HG02610 (cell line): ENCODE data around the gene OR1J1.

Source experiments
- ATAC-seq: cut with Tn5 transposase; IDR thresholded peaks from one replicate; pipeline ENCODE4 v1.9.1; 2021; ENCODE audit warnings: mild to moderate bottlenecking, moderate library complexity; ENCODE audit not compliant: unreplicated experiment

Gene OR1J1

GRCh38 chr9:122446819-122447484 lies 30.8 kb downstream of the OR1J1 start:
- no peak for ATAC-seq

DNA sequence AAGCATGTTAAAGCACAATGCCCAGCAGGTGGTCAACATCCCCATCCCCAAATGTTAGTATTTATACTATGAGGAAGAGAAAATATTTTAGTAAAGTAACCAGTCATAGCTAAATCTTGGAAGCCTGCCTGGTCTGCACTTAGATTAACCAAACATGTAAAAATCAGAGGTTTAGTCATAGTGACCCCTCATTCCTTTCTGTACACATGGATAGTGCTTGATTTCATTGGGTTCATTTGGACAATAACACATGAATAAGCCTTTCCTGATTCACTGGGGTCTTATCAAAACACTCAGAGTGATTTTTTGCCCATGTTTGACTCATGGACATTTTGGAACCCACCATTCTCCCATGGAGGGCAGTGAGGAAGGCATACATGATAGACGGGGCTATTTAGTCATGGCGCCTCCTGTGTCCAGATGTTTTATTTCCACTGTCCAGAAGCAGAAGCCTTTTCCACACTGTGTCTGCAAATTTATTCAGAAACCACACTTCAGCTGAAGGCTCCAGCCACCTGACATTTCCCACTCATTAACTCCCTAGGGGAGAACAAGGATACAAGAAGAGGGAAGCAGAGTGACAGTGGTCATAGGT lies 32.5 kb downstream of the OR1J1 start:
- ATAC-seq = no peak

DNA sequence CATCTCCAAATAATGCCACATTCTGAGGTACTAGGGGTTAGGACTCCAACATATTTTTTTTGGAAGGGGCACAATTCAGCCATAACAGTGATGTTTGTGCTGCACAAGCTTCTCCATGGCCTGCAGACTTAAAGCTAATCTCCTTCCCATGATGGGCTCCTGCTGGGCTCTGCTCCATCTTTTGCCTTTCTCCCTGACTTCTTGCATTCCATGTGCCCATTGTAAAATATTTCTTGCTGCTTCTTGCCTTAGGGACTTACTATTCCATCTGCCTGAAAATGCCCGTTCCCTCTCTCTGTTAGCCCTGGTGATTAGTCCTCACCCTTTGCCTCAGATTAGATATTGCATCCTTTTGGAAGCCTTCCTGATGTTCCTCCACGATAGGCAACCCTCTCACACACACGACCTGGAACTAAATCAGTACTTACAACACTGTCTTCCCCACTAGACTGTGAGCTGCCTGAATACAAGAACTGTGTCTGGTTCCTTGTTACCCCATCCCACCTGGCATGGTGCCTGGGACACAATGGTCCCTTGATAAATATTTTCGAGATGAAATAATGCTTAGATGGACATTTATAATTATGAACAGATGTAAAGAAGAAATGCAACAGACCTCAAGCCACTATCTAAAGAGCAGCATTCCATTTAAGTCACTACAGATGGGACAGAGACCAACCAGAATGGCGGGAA lies 33.5 kb downstream of the OR1J1 start:
- ATAC-seq = no peak

DNA sequence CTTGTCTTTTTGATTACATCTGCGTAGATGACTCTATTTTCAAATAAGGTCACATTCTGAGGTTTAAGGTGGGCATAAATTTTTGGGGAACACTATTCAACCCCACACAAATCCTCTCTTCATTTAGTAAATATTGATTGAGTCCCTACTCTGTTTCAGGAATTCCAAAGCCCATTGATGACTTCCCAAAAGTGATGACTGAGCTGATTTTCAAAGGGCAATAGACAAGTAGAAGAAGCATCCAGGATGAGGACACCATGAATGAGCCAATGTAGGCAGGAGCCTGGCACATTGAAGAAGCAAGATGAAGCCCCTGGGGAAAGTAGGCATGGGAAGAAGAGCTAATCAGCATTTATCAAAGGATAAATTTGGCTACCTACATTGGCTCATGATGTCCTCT lies 35.2 kb downstream of the OR1J1 start:
- ATAC-seq = no peak
